Measurements from ENCODE around the gene ZNF576. TPM values are rescaled to one million over a fixed set of nuclear protein-coding genes. Genes with fewer than 3 reads are reported as not detected.
A peak's percentile ranks its signal among the peaks of the same experiment; 100 is the strongest.

ZNF576 gene
- total and polyA plus RNA-seq, 2 of the 13 experiments (the other 11 are each of a cell fraction or from before 2014, with no cell fraction given), result 7.2 to 9.6 TPM

- Histone ChIP-seq H2AFZ (ENCODE audit: low read length) (peak overlapping the region; percentile 55), H3K36me3 (replicated peaks in 1 of 2; ENCODE audit: control insufficient read depth in 1 of 2, insufficient read depth in 2 of 2, low read length in 2 of 2) (peaks cover 7 to 28% of the 10 kb centered on the region in 2 experiments; a peak in 4 of 5 replicates)
- FAIRE-seq, result no peak
- TF ChIP-seq ZNF18 (CRISPR knock-in tag; IDR thresholded peaks at IDR 0.05; ENCODE audit: insufficient replicate concordance), result no peak
- no peak for TF ChIP-seq ZNF382 (CRISPR knock-in tag; IDR thresholded peaks at IDR 0.05; ENCODE audit: borderline replicate concordance)
- no peak for TF ChIP-seq ZNF225 (CRISPR knock-in tag; IDR thresholded peaks at IDR 0.05)
- TF ChIP-seq DBP (CRISPR knock-in tag; IDR thresholded peaks at IDR 0.05; ENCODE audit: not compliant biosample characterization), result no peak
- no peak for TF ChIP-seq ZNF30 (CRISPR knock-in tag; IDR thresholded peaks at IDR 0.05)
- no peak for TF ChIP-seq XBP1 (CRISPR knock-in tag; IDR thresholded peaks at IDR 0.05)
- no peak for TF ChIP-seq SIX1 (CRISPR knock-in tag; IDR thresholded peaks at IDR 0.05; ENCODE audit: borderline replicate concordance)
- no peak for TF ChIP-seq SATB2 (CRISPR knock-in tag; IDR thresholded peaks at IDR 0.05)
- 0 out of 2 replicates have a peak, but pooled peaks have one; percentile 6 for TF ChIP-seq ZNF501 (CRISPR knock-in tag; IDR thresholded peaks at IDR 0.05)
- TF ChIP-seq SSRP1 (CRISPR knock-in tag; IDR thresholded peaks at IDR 0.05), result no peak
- TF ChIP-seq CENPBD1 (CRISPR knock-in tag; IDR thresholded peaks at IDR 0.05; ENCODE audit: borderline replicate concordance, low read depth), result no peak
- TF ChIP-seq PLRG1 (conservative IDR thresholded peaks at IDR 0.05), result no peak
- TF ChIP-seq NFE2L2 (IDR thresholded peaks at IDR 0.05; ENCODE audit: low read length), result no peak
- TF ChIP-seq SOX6 (IDR thresholded peaks at IDR 0.05), result no peak
- no peak for TF ChIP-seq SOX6 (CRISPR knock-in tag; IDR thresholded peaks at IDR 0.05)
- no peak for TF ChIP-seq CBX1 (IDR thresholded peaks at IDR 0.05; ENCODE audit: low read depth)
- no peak for TF ChIP-seq E2F5 (CRISPR knock-in tag; conservative IDR thresholded peaks at IDR 0.05)
- TF ChIP-seq REST (IDR thresholded peaks at IDR 0.05; ENCODE audit: borderline replicate concordance in 1 of 2, low read depth in 1 of 2, low read length in 2 of 2), result no peak
Measured at GRCh38 chr19:43596842-43597461, 557 bp downstream of the ZNF576 start.

More at GRCh38 chr19:43596842-43597461, 557 bp downstream of the ZNF576 start:
- BruUV-seq (replicated peaks), result no TSS peak
- Histone ChIP-seq H3K4me2 (ENCODE audit: low read depth, low read length) (peak overlapping the region; percentile 86), H3K4me3 (replicated peaks in 1 of 3; ENCODE audit: insufficient read depth in 1 of 3, low read depth in 2 of 3, low read length in 3 of 3) (peak overlapping the region; percentile 69 to 80 (median 71)), H4K20me1 (ENCODE audit: insufficient read depth, low read length) (peaks cover 2% of the 10 kb centered on the region; the same call in 1 of the 2 replicates), H3K4me1 (ENCODE audit: insufficient read depth, low read length) (peaks cover 19% of the 10 kb centered on the region), H3K79me2 (ENCODE audit: insufficient read depth, low read length) (peaks cover 27% of the 10 kb centered on the region), H3K9ac (ENCODE audit: insufficient read depth, low read depth, low read length) (peak overlapping the region; percentile 88), H3K9me3 (ENCODE audit: low read length) (no peaks in the 10 kb centered on the region), H3K27ac (ENCODE audit: extremely low read length, insufficient read depth, low read length) (peak overlapping the region; percentile 94), H3K27me3 (ENCODE audit: control insufficient read depth in 1 of 2, insufficient read depth in 2 of 2, low read length in 2 of 2) (no peaks in the 10 kb centered on the region; a peak in 1 of 5 replicates)
- ATAC-seq (no peak), DNase-seq (ENCODE audit: low spot score) (no peak)
- CTCF ChIA-PET (ENCODE audit: low intra/inter-chr PET ratio, low total read pairs), result no interaction called here
- intact Hi-C loops (cut with micrococcal nuclease; ENCODE audit: unreplicated experiment), result loop anchor here (1.0 to 10.0 kb wide), 3 partner anchors 22 to 72 kb away; partner anchors contain the start of genes ETHE1, PINLYP and XRCC1
- WGBS (ENCODE audit: low lambda C conversion rate), result 0% methylated on average over 4 of the region's 7 CpGs
- in situ Hi-C loops (cut with HindIII; ENCODE audit: extremely low pct_ligation_motif_present, low pct_unique_long_range_greater_than_20kb), result loop anchor here (5.0 kb wide), 1 partner anchor 55 kb away; no protein-coding TSS in a partner anchor
- POLR2A ChIA-PET, result interaction anchor here (0.9 to 1.8 kb wide), 7 partner anchors 10 to 72 kb away, joined by 3 to 17 read pairs (median 6); partner anchors contain the start of gene ZNF575
